SJSA1 (cell line): ENCODE results near the gene DAB2IP. TPM values are rescaled to one million over a fixed set of nuclear protein-coding genes. Genes with fewer than 3 reads are reported as not detected.

ENCODE experiments used
- DNase-seq, 2 experiments: peaks; one replicate each; pipeline ENCODE4 v3.0.0-alpha.2; 2015 to 2020; ENCODE audit warnings: low spot score in 2 of 2, low read depth in 1 of 2
- H3K27ac ChIP-seq: fragments of 250-450 bp; sonication (Bioruptor Pico); 2 replicates; pipeline ENCODE4 v1.5.1; 2020; ENCODE audit warnings: mild to moderate bottlenecking, moderate library complexity
- H3K27me3 ChIP-seq: fragments of 250-450 bp; sonication (Bioruptor Pico); replicated peaks from 2 replicates; pipeline ENCODE4 v1.5.1; 2020; ENCODE audit warnings: mild to moderate bottlenecking, moderate library complexity
- H3K36me3 ChIP-seq: fragments of 250-450 bp; sonication (Bioruptor Pico); 2 replicates; pipeline ENCODE4 v1.5.1; 2020; ENCODE audit warnings: mild to moderate bottlenecking
- H3K4me1 ChIP-seq: fragments of 250-450 bp; sonication (Bioruptor Pico); replicated peaks from 2 replicates; pipeline ENCODE4 v1.6.1; 2021; ENCODE audit warnings: mild to moderate bottlenecking
- H3K4me3 ChIP-seq: fragments of 250-450 bp; sonication (Bioruptor Pico); 2 replicates; pipeline ENCODE4 v1.5.1; 2020; ENCODE audit warnings: mild to moderate bottlenecking
- H3K9me3 ChIP-seq: fragments of 250-450 bp; sonication (Bioruptor Pico); replicated peaks from 2 replicates; pipeline ENCODE4 v1.5.1; 2020; ENCODE audit warnings: mild to moderate bottlenecking
- total RNA-seq: library from RNA; depleted of rRNA; stranded (reverse); fragments of >200 nt; shearing (Covaris generic); gene quantifications from 2 replicates; pipeline ENCODE4 v1.2.3, GENCODE V29; 2014; rRNA removed

Gene DAB2IP
- total RNA-seq: 1.2 and 2.8 TPM in 2 replicates

- no peak for DNase-seq
- Histone ChIP-seq H3K4me3 (peak within 1 kb of the TSS; percentile 19), H3K9me3 (no peaks in the 10 kb centered on the region), H3K27me3 (peaks cover 49% of the 10 kb centered on the region), H3K4me1 (peaks cover 13% of the 10 kb centered on the region), H3K36me3 (no peaks in the 10 kb centered on the region), H3K27ac (no peak within 1 kb of the TSS)
These were observed at the start of gene DAB2IP for GRCh38 chr9:121651295-121652020. TSS of gene DAB2IP (plus strand) at chr9:121651634. CDS start at chr9:121651776, 142 bp downstream.

- no peak for DNase-seq
- no peak overlapping the region for H3K4me3 ChIP-seq
- 0 out of 2 replicates have a peak, but pooled peaks cover 2% of the 10 kb centered on the region for H3K9me3 ChIP-seq
- peaks cover 31% of the 10 kb centered on the region for H3K27me3 ChIP-seq
- H3K36me3 ChIP-seq: no peaks in the 10 kb centered on the region
- H3K4me1 ChIP-seq: 0 out of 2 replicates have a peak, but pooled peaks cover 5% of the 10 kb centered on the region
- H3K27ac ChIP-seq: no peak overlapping the region
These were observed 48.4 kb upstream of the DAB2IP start for GRCh38 chr9:121603028-121603427.

GRCh38 chr9:121604242-121604641 lies 47.2 kb upstream of the DAB2IP start:
- Histone ChIP-seq H3K36me3 (no peaks in the 10 kb centered on the region), H3K27me3 (peaks cover 24% of the 10 kb centered on the region), H3K4me1 (0 out of 2 replicates have a peak, but pooled peaks cover 5% of the 10 kb centered on the region), H3K9me3 (no peaks in the 10 kb centered on the region), H3K4me3 (no peak overlapping the region), H3K27ac (no peak overlapping the region)
- no peak for DNase-seq

GRCh38 chr9:121604654-121605053 lies 46.8 kb upstream of the DAB2IP start:
- Histone ChIP-seq H3K9me3 (no peaks in the 10 kb centered on the region), H3K27me3 (peaks cover 20% of the 10 kb centered on the region), H3K4me1 (0 out of 2 replicates have a peak, but pooled peaks cover under 1% of the 10 kb centered on the region), H3K27ac (no peak overlapping the region), H3K36me3 (no peaks in the 10 kb centered on the region), H3K4me3 (no peak overlapping the region)
- DNase-seq: no peak

- H3K4me1 ChIP-seq: no peaks in the 10 kb centered on the region
- H3K36me3 ChIP-seq: no peaks in the 10 kb centered on the region
- no peak for DNase-seq
- no peaks in the 10 kb centered on the region for H3K27me3 ChIP-seq
- no peaks in the 10 kb centered on the region for H3K9me3 ChIP-seq
- H3K4me3 ChIP-seq: no peak overlapping the region
- H3K27ac ChIP-seq: no peak overlapping the region
These were observed 43.8 kb upstream of the DAB2IP start for GRCh38 chr9:121607434-121608167.

GRCh38 chr9:121608168-121608853 lies 43.1 kb upstream of the DAB2IP start:
- no peak for DNase-seq
- no peak overlapping the region for H3K4me3 ChIP-seq
- no peaks in the 10 kb centered on the region for H3K36me3 ChIP-seq
- no peak overlapping the region for H3K27ac ChIP-seq
- H3K9me3 ChIP-seq: no peaks in the 10 kb centered on the region
- H3K27me3 ChIP-seq: no peaks in the 10 kb centered on the region
- no peaks in the 10 kb centered on the region for H3K4me1 ChIP-seq

- no peaks in the 10 kb centered on the region for H3K36me3 ChIP-seq
- no peaks in the 10 kb centered on the region for H3K4me1 ChIP-seq
- no peaks in the 10 kb centered on the region for H3K27me3 ChIP-seq
- DNase-seq: no peak
- H3K4me3 ChIP-seq: no peak overlapping the region
- no peak overlapping the region for H3K27ac ChIP-seq
- H3K9me3 ChIP-seq: no peaks in the 10 kb centered on the region
These were observed 41.4 kb upstream of the DAB2IP start for GRCh38 chr9:121609822-121610637.

GRCh38 chr9:121610638-121610953 lies 40.8 kb upstream of the DAB2IP start:
- no peak for DNase-seq
- Histone ChIP-seq H3K27me3 (no peaks in the 10 kb centered on the region), H3K4me1 (no peaks in the 10 kb centered on the region), H3K27ac (no peak overlapping the region), H3K4me3 (no peak overlapping the region), H3K9me3 (no peaks in the 10 kb centered on the region), H3K36me3 (no peaks in the 10 kb centered on the region)

GRCh38 chr9:121612511-121612998 lies 38.9 kb upstream of the DAB2IP start:
- H3K27ac ChIP-seq: no peak overlapping the region
- DNase-seq: no peak
- 0 out of 2 replicates have a peak, but pooled peaks cover 3% of the 10 kb centered on the region for H3K27me3 ChIP-seq
- H3K4me1 ChIP-seq: no peaks in the 10 kb centered on the region
- H3K9me3 ChIP-seq: no peaks in the 10 kb centered on the region
- H3K4me3 ChIP-seq: no peak overlapping the region
- no peaks in the 10 kb centered on the region for H3K36me3 ChIP-seq

GRCh38 chr9:121613009-121613752 lies 38.3 kb upstream of the DAB2IP start:
- H3K4me3 ChIP-seq: no peak overlapping the region
- 0 out of 2 replicates have a peak, but pooled peaks cover 3% of the 10 kb centered on the region for H3K27me3 ChIP-seq
- no peak overlapping the region for H3K27ac ChIP-seq
- H3K36me3 ChIP-seq: no peaks in the 10 kb centered on the region
- no peaks in the 10 kb centered on the region for H3K4me1 ChIP-seq
- no peak for DNase-seq
- H3K9me3 ChIP-seq: no peaks in the 10 kb centered on the region

GRCh38 chr9:121616123-121616755 lies 35.2 kb upstream of the DAB2IP start:
- H3K9me3 ChIP-seq: no peaks in the 10 kb centered on the region
- 0 out of 2 replicates have a peak, but pooled peaks cover 3% of the 10 kb centered on the region for H3K27me3 ChIP-seq
- H3K4me1 ChIP-seq: no peaks in the 10 kb centered on the region
- H3K36me3 ChIP-seq: no peaks in the 10 kb centered on the region
- no peak overlapping the region for H3K4me3 ChIP-seq
- no peak for DNase-seq
- H3K27ac ChIP-seq: no peak overlapping the region

GRCh38 chr9:121618504-121618903 lies 32.9 kb upstream of the DAB2IP start:
- Histone ChIP-seq H3K27ac (no peak overlapping the region), H3K27me3 (0 out of 2 replicates have a peak, but pooled peaks cover 3% of the 10 kb centered on the region), H3K9me3 (no peaks in the 10 kb centered on the region), H3K4me1 (no peaks in the 10 kb centered on the region), H3K4me3 (no peak overlapping the region), H3K36me3 (no peaks in the 10 kb centered on the region)
- no peak for DNase-seq
